Heart left ventricle (tissue), 16 donors: ENCODE results near the gene GRP. TPM values are rescaled to one million over a fixed set of nuclear protein-coding genes. Genes with fewer than 3 reads are reported as not detected.
A peak's percentile ranks its signal among the peaks of the same experiment; 100 is the strongest.

Source experiments
- ATAC-seq, 4 donors: fragments of 200-7000 bp; cut with Tn5 transposase; one replicate each; pipeline ENCODE4 v1.9.1; 2020 to 2022; ENCODE audit warnings: moderate library complexity in 4 of 4, mild to moderate bottlenecking in 3 of 4, moderate number of reproducible peaks in 1 of 4
- DNase-seq, 5 donors: peaks; one replicate each; pipeline ENCODE4 v3.0.0-alpha.2; 2020
- H3K27ac ChIP-seq, 12 donors: fragments of 200-600 bp; sonication (generic) in 4 of 12; one replicate each; pipeline versions ENCODE4 v1.5.0 to v1.8.0; 2016 to 2022; ENCODE audit warnings: mild to moderate bottlenecking in 2 of 12
- H3K27me3 ChIP-seq, 9 donors: fragments of 200-600 bp; sonication (generic) in 2 of 9; one replicate each; pipeline versions ENCODE4 v1.5.1 to v1.8.0; 2016 to 2022; ENCODE audit warnings: mild to moderate bottlenecking in 3 of 9
- H3K36me3 ChIP-seq, 9 donors: fragments of 200-600 bp; sonication (generic) in 2 of 9; one replicate each; pipeline versions ENCODE4 v1.5.0 to v1.8.0; 2018 to 2022; ENCODE audit warnings: mild to moderate bottlenecking in 2 of 9
- H3K4me1 ChIP-seq, 12 donors: fragments of 200-600 bp; sonication (generic) in 4 of 12; one replicate each; pipeline versions ENCODE4 v1.5.0 to v1.8.0; 2016 to 2022; ENCODE audit warnings: mild to moderate bottlenecking in 3 of 12
- H3K4me3 ChIP-seq, 12 donors: fragments of 200-600 bp; sonication (generic) in 4 of 12; one replicate each; pipeline versions ENCODE4 v1.5.0 to v1.8.0; 2017 to 2022; ENCODE audit warnings: mild to moderate bottlenecking in 9 of 12, moderate library complexity in 4 of 12
- H3K9me3 ChIP-seq, 12 donors: fragments of 200-600 bp; sonication (generic) in 4 of 12; one replicate each; pipeline versions ENCODE4 v1.5.0 to v1.8.0; 2016 to 2022; ENCODE audit warnings: mild to moderate bottlenecking in 1 of 12
- POLR2A ChIP-seq, 2 donors: fragments of 450-650 bp; IDR thresholded peaks; one replicate each; pipeline ENCODE4 v1.6.1; 2017; ENCODE audit warnings: antibody characterized with exemption in 2 of 2, mild to moderate bottlenecking in 2 of 2, moderate library complexity in 2 of 2
- WGBS, 4 donors: extraction: QIAGEN DNeasy Blood & Tissue Kit in 2 of 4; methylation state at CpG; one replicate each; pipeline versions ENCODE4 v1.1.5 to v1.1.7; 2013 to 2018; 5-methylcytosine and 5-hydroxymethylcytosine counted together
- intact Hi-C, 10 donors: fragments of 100-400 bp; cut with DNase I; formaldehyde crosslinking; loops; one replicate each; pipeline versions ENCODE4 v1.11.1 to v1.14.2; 2022
- polyA plus RNA-seq, 2 donors: library from polyadenylated mRNA; stranded (reverse); fragments of 200-250 nt; gene quantifications; one replicate each; pipeline ENCODE4 v1.2.3, GENCODE V29; 2013
- total RNA-seq, 9 donors: library from RNA; depleted of rRNA in 2 of 9; stranded (reverse); fragments of >200 nt in 2 of 9; fragmentation: NEBNext Ultra II Directional in 3 of 9; extraction: Animal tissue kit (Norgen Biotek cat#: 25700) in 3 of 9; gene quantifications; one replicate each; pipeline versions ENCODE4 v1.1.0 to v1.2.4, GENCODE V29; 2016 to 2023
- TF ChIP-seq, protein P1 (sequence below), 12 donors: fragments of 200-600 bp; sonication (generic) in 4 of 12; IDR thresholded peaks; one replicate each; pipeline versions ENCODE4 v1.5.0 to v1.8.0; 2018 to 2022; ENCODE audit warnings: antibody characterized with exemption in 12 of 12, mild to moderate bottlenecking in 5 of 12
- donor health status: ischemic (EF 13 %, LVEDD 7.1; RV severe dilation, severe dysfunction).
- donor health status: healthy with polysubstance abuse.
- donor health status: DM: no; HTN: yes; CAD: no.
- donor health status: DM: no; HTN: no; CAD: no.
- donor health status: ischemic (EF 25% LVEDD 6.9; RV normal size, moderate dysfunction).
- donor health status: ischemic (EF 25% LVEDD 5.7; RV mildly dilated, moderate dysfunction).
- donor health status: healthy.
- donor health status: DM: yes; HTN: yes; CAD: no.
- donor health status: ischemic (EF 35%, LVEDD 5.7; RV mildly dilated, moderate dysfunction).
- donor health status: nonischemic (EF 11% LVEDD 7.7; RV severe dilation, severe dysfunction).
- donor health status: DM: yes; HTN: yes; CAD: no.
- donor health status: PGD.
- donor health status: ischemic (EF 29% LVEDD 5.4; RV normal size, mild dysfunction).
- donor health status: nonischemic (EF 23%, LVEDD 6.1; RV moderate dilation, normal function).

The GRP gene
- total and polyA plus RNA-seq, 11 donors = not detected

DNA sequence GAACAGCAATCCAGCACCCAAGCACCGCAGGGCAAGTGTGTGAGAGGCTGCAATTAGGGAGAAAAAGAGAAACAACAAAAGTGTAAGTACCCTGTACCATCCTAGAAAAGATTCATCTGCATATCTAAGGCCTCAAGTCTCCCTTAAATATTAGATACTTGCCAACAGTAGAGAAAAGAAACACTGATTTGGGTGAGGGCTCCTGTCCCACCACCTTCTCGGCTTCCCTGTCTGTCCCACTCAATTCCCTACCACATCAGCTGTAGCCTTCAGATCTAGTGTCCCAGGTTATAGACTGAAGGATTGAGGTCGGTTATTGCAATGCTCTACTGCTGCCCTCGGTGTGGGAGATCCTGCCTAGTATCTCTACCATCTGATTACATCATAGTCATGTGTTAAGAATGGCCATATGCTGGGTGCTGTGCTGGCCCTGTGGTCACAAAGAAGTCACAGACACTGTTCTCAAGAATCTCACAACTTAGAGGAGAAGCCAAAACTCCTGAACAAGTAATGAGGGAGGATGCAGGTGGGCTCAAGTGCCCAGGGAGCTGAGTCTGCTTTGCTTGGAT lies 50.8 kb downstream of the GRP start:
- intact Hi-C loops = no loop called here
- TF ChIP-seq, protein P1, sequence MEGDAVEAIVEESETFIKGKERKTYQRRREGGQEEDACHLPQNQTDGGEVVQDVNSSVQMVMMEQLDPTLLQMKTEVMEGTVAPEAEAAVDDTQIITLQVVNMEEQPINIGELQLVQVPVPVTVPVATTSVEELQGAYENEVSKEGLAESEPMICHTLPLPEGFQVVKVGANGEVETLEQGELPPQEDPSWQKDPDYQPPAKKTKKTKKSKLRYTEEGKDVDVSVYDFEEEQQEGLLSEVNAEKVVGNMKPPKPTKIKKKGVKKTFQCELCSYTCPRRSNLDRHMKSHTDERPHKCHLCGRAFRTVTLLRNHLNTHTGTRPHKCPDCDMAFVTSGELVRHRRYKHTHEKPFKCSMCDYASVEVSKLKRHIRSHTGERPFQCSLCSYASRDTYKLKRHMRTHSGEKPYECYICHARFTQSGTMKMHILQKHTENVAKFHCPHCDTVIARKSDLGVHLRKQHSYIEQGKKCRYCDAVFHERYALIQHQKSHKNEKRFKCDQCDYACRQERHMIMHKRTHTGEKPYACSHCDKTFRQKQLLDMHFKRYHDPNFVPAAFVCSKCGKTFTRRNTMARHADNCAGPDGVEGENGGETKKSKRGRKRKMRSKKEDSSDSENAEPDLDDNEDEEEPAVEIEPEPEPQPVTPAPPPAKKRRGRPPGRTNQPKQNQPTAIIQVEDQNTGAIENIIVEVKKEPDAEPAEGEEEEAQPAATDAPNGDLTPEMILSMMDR (IDR thresholded peaks at IDR 0.05) = no peak
- no peak for TF ChIP-seq POLR2A (IDR thresholded peaks at IDR 0.05)
- H3K9me3 ChIP-seq = no peaks in the 10 kb centered on the region
- peaks cover 71 to 100% (median 98%) of the 10 kb centered on the region in 9 donors for H3K27me3 ChIP-seq
- ATAC-seq (no peak), DNase-seq (no peak)
- H3K4me3 ChIP-seq = no peak overlapping the region
- no peaks in the 10 kb centered on the region for H3K36me3 ChIP-seq
- H3K27ac ChIP-seq = no peak overlapping the region
- H3K4me1 ChIP-seq = peaks cover 0 to 47% (median 22%) of the 10 kb centered on the region in 12 donors
- WGBS, 4 donors = 14 to 18% (median 16%) methylated on average over 4 of the region's 4 CpGs

DNA sequence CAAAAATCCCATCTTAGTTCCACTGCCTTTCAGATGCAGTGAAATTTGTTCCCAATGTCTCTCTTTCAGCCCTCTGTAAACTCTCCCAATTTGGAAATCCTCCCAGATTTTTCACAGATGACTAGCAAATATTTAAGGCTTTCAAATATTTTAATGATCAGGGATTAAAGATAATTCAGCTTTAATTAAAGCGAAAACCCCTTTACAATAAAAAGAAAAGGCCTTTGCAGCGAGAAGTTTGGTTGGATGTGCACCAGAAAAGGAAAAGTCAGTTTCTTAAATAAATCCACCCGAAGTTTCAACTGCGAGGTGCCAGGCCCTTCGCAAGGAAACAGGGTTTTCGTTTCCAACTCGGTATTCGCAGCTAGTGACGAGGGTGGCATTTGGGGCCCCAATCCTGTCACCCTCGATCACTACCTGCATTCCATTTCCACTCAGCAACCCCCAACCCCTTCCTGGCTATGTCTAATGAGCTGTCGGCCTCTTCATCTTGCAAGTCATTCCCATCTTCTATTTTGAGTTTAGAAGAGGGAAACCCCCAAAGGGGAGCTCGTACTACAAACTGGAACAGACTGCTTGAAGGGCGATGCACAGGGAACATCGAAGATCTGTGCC lies 51.8 kb downstream of the GRP start:
- Histone ChIP-seq H3K9me3 (no peaks in the 10 kb centered on the region), H3K4me3 (no peak overlapping the region), H3K27me3 (peaks cover 63 to 100% (median 95%) of the 10 kb centered on the region in 9 donors), H3K4me1 (peaks cover 0 to 47% (median 22%) of the 10 kb centered on the region in 12 donors), H3K36me3 (no peaks in the 10 kb centered on the region), H3K27ac (no peak overlapping the region)
- intact Hi-C loops = no loop called here
- ATAC-seq = no peak
- 9 to 16% (median 13%) methylated on average over 14 of the region's 14 CpGs for WGBS, 4 donors
- DNase-seq = no peak
- TF ChIP-seq POLR2A (IDR thresholded peaks at IDR 0.05) = no peak
- TF ChIP-seq, protein P1 (IDR thresholded peaks at IDR 0.05) = no peak

DNA sequence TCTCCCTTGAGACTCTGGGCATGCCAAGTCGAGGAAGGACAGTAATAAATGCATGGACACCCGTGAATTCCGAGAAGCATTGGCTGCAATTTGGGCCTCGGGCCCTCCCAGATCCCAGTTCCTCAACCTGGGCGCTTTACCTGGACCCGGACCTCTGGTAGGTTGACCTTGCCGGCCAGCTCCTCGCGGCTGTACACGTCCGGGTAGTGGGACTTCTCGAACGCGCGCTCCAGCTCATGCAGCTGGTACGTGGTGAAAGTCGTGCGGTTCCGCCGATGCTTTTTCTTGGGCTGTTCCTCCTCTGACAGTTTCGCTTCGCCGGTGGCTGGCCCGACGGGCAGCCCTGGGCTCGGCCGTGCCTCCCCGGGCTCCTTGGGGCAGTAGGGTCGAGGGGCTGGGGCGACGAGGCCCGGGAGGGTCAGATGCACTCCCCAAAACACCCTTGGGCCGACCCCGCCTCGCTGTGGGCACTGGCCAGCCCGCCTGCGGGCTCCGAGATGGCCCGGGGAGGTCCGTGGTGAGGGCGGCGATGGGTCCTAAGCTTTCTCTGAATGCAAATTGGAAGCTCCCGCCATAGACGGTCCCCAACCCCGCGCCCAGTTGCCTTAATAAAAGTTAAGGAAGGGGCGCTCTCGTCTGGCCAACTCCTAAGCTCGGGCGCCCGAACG lies 52.4 kb downstream of the GRP start:
- TF ChIP-seq, protein P1 (IDR thresholded peaks at IDR 0.05) = no peak
- TF ChIP-seq POLR2A (IDR thresholded peaks at IDR 0.05) = no peak
- no peaks in the 10 kb centered on the region for H3K36me3 ChIP-seq
- no peak overlapping the region for H3K27ac ChIP-seq
- 2 to 5% (median 3%) methylated on average over 39 to 52 of the region's 52 CpGs for WGBS, 4 donors
- peak overlapping the region in 11 of 12 donors; percentile 11 to 36 (median 25) for H3K4me3 ChIP-seq
- intact Hi-C loops = no loop called here
- ATAC-seq = no peak
- H3K4me1 ChIP-seq = peaks cover 0 to 47% (median 22%) of the 10 kb centered on the region in 12 donors
- no peak for DNase-seq
- H3K27me3 ChIP-seq = peaks cover 57 to 100% (median 92%) of the 10 kb centered on the region in 9 donors
- no peaks in the 10 kb centered on the region for H3K9me3 ChIP-seq
